ENCODE results near the gene SAMD4B. TPM values are rescaled to one million over a fixed set of nuclear protein-coding genes. Genes with fewer than 3 reads are reported as not detected.
A peak's percentile ranks its signal among the peaks of the same experiment; 100 is the strongest.

Gene SAMD4B
- total RNA-seq (30.6 and 39.1 TPM in 2 replicates), polyA plus RNA-seq (33.0 and 48.8 TPM in 2 replicates), polyA minus RNA-seq (ENCODE audit: low replicate concordance) (200 and 235 TPM in 2 replicates)
- 79.9 and 98.8 TPM in 2 replicates for polyA plus RNA-seq (2012)

DNA sequence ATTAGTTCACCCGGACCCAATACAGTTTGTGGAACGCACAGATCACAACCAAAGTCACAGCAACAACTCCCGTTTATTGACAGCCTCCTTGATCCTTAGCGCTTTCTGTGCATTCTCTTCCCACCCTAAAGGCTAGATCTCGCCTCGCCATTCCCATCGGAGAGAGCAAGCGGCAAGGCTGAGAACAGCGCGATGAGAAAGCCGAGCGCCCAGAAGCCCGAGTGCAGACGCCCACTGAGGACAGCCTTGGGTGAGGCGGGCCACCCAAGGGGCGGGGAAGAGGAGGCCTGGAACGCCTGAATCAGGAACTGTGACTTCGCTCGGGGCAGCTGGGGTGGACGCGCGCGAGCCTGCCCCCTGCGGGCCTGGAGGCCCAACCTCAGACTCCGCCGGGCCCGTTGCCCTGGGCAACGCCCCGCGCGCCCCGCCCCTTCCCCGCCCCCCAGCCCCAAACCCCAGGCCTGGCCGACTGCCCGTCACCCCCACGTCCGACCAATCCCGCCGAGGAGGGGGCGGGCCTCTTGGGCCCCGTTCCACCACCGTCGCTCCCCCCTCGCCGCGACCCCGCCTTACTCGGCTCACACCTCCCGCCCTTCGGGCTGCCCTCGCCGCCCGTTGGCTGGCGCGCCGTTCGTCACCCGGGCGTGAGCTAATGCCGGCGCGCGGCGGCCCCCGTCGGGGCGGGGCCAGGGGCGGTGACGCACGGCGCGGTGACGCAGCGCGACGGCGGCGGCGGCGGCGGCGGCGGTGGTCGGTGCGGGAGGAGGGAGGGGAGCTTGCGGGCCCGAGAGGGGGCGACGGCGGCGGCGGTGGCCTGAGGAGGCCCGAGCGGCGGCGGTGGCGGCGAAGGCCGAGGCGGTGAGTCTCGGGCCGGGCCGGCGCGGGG is at the start of gene SAMD4B:
Gene SAMD4B (plus strand): TSS at position 703 of the 886 bp plus-strand sequence. CDS start 14,473 bp downstream, outside the sequence.
- TF ChIP-seq, protein P1, sequence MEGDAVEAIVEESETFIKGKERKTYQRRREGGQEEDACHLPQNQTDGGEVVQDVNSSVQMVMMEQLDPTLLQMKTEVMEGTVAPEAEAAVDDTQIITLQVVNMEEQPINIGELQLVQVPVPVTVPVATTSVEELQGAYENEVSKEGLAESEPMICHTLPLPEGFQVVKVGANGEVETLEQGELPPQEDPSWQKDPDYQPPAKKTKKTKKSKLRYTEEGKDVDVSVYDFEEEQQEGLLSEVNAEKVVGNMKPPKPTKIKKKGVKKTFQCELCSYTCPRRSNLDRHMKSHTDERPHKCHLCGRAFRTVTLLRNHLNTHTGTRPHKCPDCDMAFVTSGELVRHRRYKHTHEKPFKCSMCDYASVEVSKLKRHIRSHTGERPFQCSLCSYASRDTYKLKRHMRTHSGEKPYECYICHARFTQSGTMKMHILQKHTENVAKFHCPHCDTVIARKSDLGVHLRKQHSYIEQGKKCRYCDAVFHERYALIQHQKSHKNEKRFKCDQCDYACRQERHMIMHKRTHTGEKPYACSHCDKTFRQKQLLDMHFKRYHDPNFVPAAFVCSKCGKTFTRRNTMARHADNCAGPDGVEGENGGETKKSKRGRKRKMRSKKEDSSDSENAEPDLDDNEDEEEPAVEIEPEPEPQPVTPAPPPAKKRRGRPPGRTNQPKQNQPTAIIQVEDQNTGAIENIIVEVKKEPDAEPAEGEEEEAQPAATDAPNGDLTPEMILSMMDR (conservative IDR thresholded peaks at IDR 0.05 in 1 of 2, IDR thresholded peaks at IDR 0.05 in 1 of 2; ENCODE audit: low read depth in 1 of 2, low read length in 2 of 2): peak; percentile 46 to 54
- no peak for TF ChIP-seq EZH2 (IDR thresholded peaks at IDR 0.05; ENCODE audit: low read length, missing control alignments)
- DNase-seq (ENCODE audit: low read depth in 2 of 2): peak; percentile 96 to 98
- Histone ChIP-seq H2AFZ (ENCODE audit: low read length) (peak within 1 kb of the TSS; percentile 97), H4K20me1 (ENCODE audit: control insufficient read depth, extremely low read depth, insufficient read depth, low read length) (no peaks in the 10 kb centered on the region), H3K9ac (ENCODE audit: insufficient read depth, low read length) (peak within 1 kb of the TSS; percentile 93), H3K27me3 (ENCODE audit: control insufficient read depth, insufficient read depth, low read length) (no peaks in the 10 kb centered on the region), H3K36me3 (ENCODE audit: control insufficient read depth, insufficient read depth, low read length) (peaks cover 1% of the 10 kb centered on the region), H3K4me1 (ENCODE audit: control insufficient read depth, extremely low read depth, insufficient read depth, low read length) (peaks cover 6% of the 10 kb centered on the region), H3K9me3 (ENCODE audit: control insufficient read depth, insufficient read depth, low read depth, low read length) (no peaks in the 10 kb centered on the region), H3K4me3 (replicated peaks in 1 of 4; ENCODE audit: control extremely low read depth in 1 of 4, insufficient read depth in 1 of 4, low read depth in 3 of 4, low read length in 4 of 4) (peak within 1 kb of the TSS; percentile 75 to 95 (median 82)), H3K4me2 (ENCODE audit: extremely low read depth, insufficient read depth, low read length) (peak within 1 kb of the TSS; percentile 100), H3K79me2 (ENCODE audit: control insufficient read depth, insufficient read depth, low read length) (peaks cover 39% of the 10 kb centered on the region), H3K27ac (ENCODE audit: insufficient read depth, low read length) (peak within 1 kb of the TSS; percentile 85)

DNA sequence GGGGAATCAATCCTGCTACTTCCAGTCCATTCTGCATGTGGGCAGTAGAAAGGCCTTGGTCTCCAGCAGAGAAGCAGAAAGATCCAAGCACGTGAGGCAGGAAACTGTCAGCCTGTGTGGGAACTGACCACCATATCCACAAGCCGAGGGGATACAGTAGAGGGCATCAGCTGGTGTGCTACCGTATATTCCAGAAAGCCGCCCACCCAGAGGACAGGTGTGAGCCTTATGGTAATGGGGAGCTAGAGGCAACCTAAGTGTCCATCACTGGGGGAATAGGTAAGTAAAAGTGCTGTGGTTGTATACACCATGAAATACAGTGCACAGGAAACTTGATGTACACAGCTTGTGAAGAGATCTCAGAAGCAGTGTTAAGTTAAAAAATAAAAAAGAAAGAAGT is 48.8 kb upstream of the SAMD4B start:
- Histone ChIP-seq H3K27ac (ENCODE audit: insufficient read depth, low read length) (no peak overlapping the region), H3K27me3 (ENCODE audit: control insufficient read depth, insufficient read depth, low read length) (peaks cover 3% of the 10 kb centered on the region), H3K4me1 (ENCODE audit: control insufficient read depth, extremely low read depth, insufficient read depth, low read length) (no peaks in the 10 kb centered on the region), H3K9me3 (ENCODE audit: control insufficient read depth, insufficient read depth, low read depth, low read length) (no peaks in the 10 kb centered on the region), H3K4me3 (replicated peaks in 1 of 4; ENCODE audit: control extremely low read depth in 1 of 4, insufficient read depth in 1 of 4, low read depth in 3 of 4, low read length in 4 of 4) (no peak overlapping the region), H2AFZ (ENCODE audit: low read length) (no peak overlapping the region), H3K79me2 (ENCODE audit: control insufficient read depth, insufficient read depth, low read length) (no peaks in the 10 kb centered on the region), H3K4me2 (ENCODE audit: extremely low read depth, insufficient read depth, low read length) (no peak overlapping the region), H4K20me1 (ENCODE audit: control insufficient read depth, extremely low read depth, insufficient read depth, low read length) (no peaks in the 10 kb centered on the region), H3K36me3 (ENCODE audit: control insufficient read depth, insufficient read depth, low read length) (no peaks in the 10 kb centered on the region), H3K9ac (ENCODE audit: insufficient read depth, low read length) (no peak overlapping the region)
- no peak for DNase-seq (ENCODE audit: low read depth in 2 of 2)
- no peak for TF ChIP-seq EZH2 (IDR thresholded peaks at IDR 0.05; ENCODE audit: low read length, missing control alignments)
- TF ChIP-seq, protein P1 (conservative IDR thresholded peaks at IDR 0.05 in 1 of 2, IDR thresholded peaks at IDR 0.05 in 1 of 2; ENCODE audit: low read depth in 1 of 2, low read length in 2 of 2): no peak

- Histone ChIP-seq H2AFZ (ENCODE audit: low read length) (no peak within 1 kb of the TSS), H3K27me3 (ENCODE audit: control insufficient read depth, insufficient read depth, low read length) (peaks cover 3% of the 10 kb centered on the region), H3K9ac (ENCODE audit: insufficient read depth, low read length) (no peak within 1 kb of the TSS), H3K4me1 (ENCODE audit: control insufficient read depth, extremely low read depth, insufficient read depth, low read length) (no peaks in the 10 kb centered on the region), H3K79me2 (ENCODE audit: control insufficient read depth, insufficient read depth, low read length) (no peaks in the 10 kb centered on the region), H3K36me3 (ENCODE audit: control insufficient read depth, insufficient read depth, low read length) (no peaks in the 10 kb centered on the region), H4K20me1 (ENCODE audit: control insufficient read depth, extremely low read depth, insufficient read depth, low read length) (no peaks in the 10 kb centered on the region), H3K4me3 (replicated peaks in 1 of 4; ENCODE audit: control extremely low read depth in 1 of 4, insufficient read depth in 1 of 4, low read depth in 3 of 4, low read length in 4 of 4) (no peak within 1 kb of the TSS), H3K9me3 (ENCODE audit: control insufficient read depth, insufficient read depth, low read depth, low read length) (no peaks in the 10 kb centered on the region), H3K27ac (ENCODE audit: insufficient read depth, low read length) (no peak within 1 kb of the TSS), H3K4me2 (ENCODE audit: extremely low read depth, insufficient read depth, low read length) (no peak within 1 kb of the TSS)
- TF ChIP-seq, protein P1 (conservative IDR thresholded peaks at IDR 0.05 in 1 of 2, IDR thresholded peaks at IDR 0.05 in 1 of 2; ENCODE audit: low read depth in 1 of 2, low read length in 2 of 2): no peak
- TF ChIP-seq EZH2 (IDR thresholded peaks at IDR 0.05; ENCODE audit: low read length, missing control alignments): no peak
- DNase-seq (ENCODE audit: low read depth in 2 of 2): no peak
Measured at GRCh38 chr19:39296055-39296645, 46.1 kb upstream of the SAMD4B start, which contains the start of gene IFNL1. IFNL1 (plus strand) TSS chr19:39296407; CDS start chr19:39296422, 15 bp downstream.

Measured in fibroblast of lung (primary cell).